Esophagus muscularis mucosa (tissue), 4 donors: Measurements from ENCODE around the gene DDX47. TPM values are rescaled to one million over a fixed set of nuclear protein-coding genes. Genes with fewer than 3 reads are reported as not detected.
"Not testable (repeated sequence)": the region's sequence is repeated elsewhere in the genome, so short reads cannot be mapped to it uniquely, and the experiment has no call there.

Experiments used
- DNase-seq: peaks from one replicate; pipeline ENCODE4 v3.0.0-alpha.2; 2017; ENCODE audit errors: extremely low spot score
- H3K27ac ChIP-seq, 4 donors: fragments of 200-600 bp; sonication (generic); replicated peaks in 1 of 4; 1 replicate in 3 of 4; 2 replicates in 1 of 4; pipeline ENCODE4 v1.5.1; 2016 to 2019; ENCODE audit warnings: mild to moderate bottlenecking in 1 of 4
- H3K27me3 ChIP-seq, 4 donors: fragments of 200-600 bp; sonication (generic); one replicate each; pipeline versions ENCODE4 v1.5.1 to v1.6.0; 2016 to 2019
- H3K36me3 ChIP-seq, 4 donors: fragments of 200-600 bp; sonication (generic); one replicate each; pipeline ENCODE4 v1.5.1; 2016 to 2019
- H3K4me1 ChIP-seq, 4 donors: fragments of 200-600 bp; sonication (generic); one replicate each; pipeline ENCODE4 v1.5.1; 2016 to 2019
- H3K4me3 ChIP-seq, 4 donors: fragments of 200-600 bp; sonication (generic); 1 replicate in 2 of 4; 2 replicates in 2 of 4; pipeline ENCODE4 v1.5.1; 2016 to 2019; ENCODE audit warnings: mild to moderate bottlenecking in 4 of 4, moderate library complexity in 1 of 4
- H3K9me3 ChIP-seq, 4 donors: fragments of 200-600 bp; sonication (generic); 1 replicate in 3 of 4; 2 replicates in 1 of 4; pipeline ENCODE4 v1.5.1; 2016 to 2019
- EP300 ChIP-seq: sonication (generic); formaldehyde crosslinking; IDR thresholded peaks from one replicate; pipeline ENCODE4 v1.6.1; 2017; ENCODE audit warnings: antibody characterized with exemption
- POLR2A ChIP-seq: fragments of 450-650 bp; IDR thresholded peaks from one replicate; pipeline ENCODE4 v1.6.1; 2017; ENCODE audit warnings: antibody characterized with exemption, moderate library complexity, mild to moderate bottlenecking, low read depth
- POLR2AphosphoS5 ChIP-seq, 2 donors: sonication (generic); formaldehyde crosslinking; IDR thresholded peaks; one replicate each; pipeline ENCODE4 v1.6.1; 2017; ENCODE audit warnings: antibody characterized with exemption in 2 of 2
- WGBS: methylation state at CpG from one replicate; pipeline ENCODE4 v1.1.5; 2018; 5-methylcytosine and 5-hydroxymethylcytosine counted together
- intact Hi-C: fragments of 100-400 bp; cut with DNase I; formaldehyde crosslinking; loops from one replicate; pipeline ENCODE4 v1.15.1; 2023
- total RNA-seq, 4 donors: library from RNA; depleted of rRNA; stranded (reverse); fragments of >200 nt; gene quantifications; one replicate each; pipeline versions ENCODE4 v1.1.0 to v1.2.1, GENCODE V29; 2016
- TF ChIP-seq, protein P1 (sequence below), 3 experiments: fragments of 200-600 bp in 2 of 3; fragments of 450-650 bp in 1 of 3; sonication (generic) in 2 of 3; IDR thresholded peaks; one replicate each; pipeline ENCODE4 v1.5.1; 2017 to 2019; ENCODE audit warnings: antibody characterized with exemption in 3 of 3, mild to moderate bottlenecking in 2 of 3, moderate library complexity in 1 of 3

DDX47 gene
- total RNA-seq, 4 donors from 2014 or later = 37.1 to 67.1 (median 53.9) TPM

GRCh38 chr12:12798480-12798879, 14.7 kb upstream of the DDX47 start:
- 93% methylated on average over 1 of the region's 1 CpG for WGBS
- peaks cover 3 to 14% (median 8%) of the 10 kb centered on the region in 4 donors for H3K4me1 ChIP-seq
- TF ChIP-seq EP300 (no peak), POLR2A (no peak), POLR2AphosphoS5 (IDR thresholded peaks at IDR 0.05) (no peak)
- TF ChIP-seq, protein P1, sequence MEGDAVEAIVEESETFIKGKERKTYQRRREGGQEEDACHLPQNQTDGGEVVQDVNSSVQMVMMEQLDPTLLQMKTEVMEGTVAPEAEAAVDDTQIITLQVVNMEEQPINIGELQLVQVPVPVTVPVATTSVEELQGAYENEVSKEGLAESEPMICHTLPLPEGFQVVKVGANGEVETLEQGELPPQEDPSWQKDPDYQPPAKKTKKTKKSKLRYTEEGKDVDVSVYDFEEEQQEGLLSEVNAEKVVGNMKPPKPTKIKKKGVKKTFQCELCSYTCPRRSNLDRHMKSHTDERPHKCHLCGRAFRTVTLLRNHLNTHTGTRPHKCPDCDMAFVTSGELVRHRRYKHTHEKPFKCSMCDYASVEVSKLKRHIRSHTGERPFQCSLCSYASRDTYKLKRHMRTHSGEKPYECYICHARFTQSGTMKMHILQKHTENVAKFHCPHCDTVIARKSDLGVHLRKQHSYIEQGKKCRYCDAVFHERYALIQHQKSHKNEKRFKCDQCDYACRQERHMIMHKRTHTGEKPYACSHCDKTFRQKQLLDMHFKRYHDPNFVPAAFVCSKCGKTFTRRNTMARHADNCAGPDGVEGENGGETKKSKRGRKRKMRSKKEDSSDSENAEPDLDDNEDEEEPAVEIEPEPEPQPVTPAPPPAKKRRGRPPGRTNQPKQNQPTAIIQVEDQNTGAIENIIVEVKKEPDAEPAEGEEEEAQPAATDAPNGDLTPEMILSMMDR (IDR thresholded peaks at IDR 0.05) = no peak

DNA sequence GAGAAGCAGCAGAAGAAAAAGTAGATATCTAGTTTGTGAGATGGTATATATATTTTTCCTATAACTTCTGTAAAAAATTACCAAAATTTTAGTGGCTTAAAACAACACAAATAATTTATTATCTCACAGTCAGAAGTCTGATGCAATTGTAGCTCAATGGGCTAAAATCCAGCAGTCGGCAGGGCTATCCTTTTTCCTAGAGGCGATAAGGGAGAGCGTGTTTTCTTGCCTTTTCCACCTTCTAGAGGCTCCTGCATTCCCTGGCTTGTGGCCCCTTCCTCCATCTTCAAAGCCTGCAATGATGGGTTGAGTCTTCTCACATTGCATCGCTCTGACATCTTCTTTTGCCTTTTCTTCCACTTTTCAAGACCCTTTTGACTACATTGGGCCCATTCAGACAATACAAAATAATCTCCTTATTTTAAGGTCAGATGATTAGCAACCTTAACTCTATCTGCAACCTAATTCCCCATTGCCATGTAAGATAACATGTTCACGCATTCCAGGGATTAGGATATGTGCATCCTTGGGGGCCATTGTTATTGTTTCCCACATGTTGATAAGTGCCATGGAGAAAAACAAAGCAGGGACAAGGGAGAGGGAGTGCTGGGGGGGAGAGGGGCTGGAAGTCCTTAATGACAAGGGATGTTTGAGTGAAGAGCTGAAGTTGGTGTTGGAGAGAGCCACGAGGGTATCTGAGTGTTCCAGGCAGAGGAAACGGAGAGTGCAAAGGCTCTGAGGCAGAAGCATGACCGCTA, 13.8 kb upstream of the DDX47 start:
- H3K4me3 ChIP-seq = no peak overlapping the region
- WGBS = 86% methylated on average over 8 of the region's 8 CpGs
- H3K36me3 ChIP-seq = no peaks in the 10 kb centered on the region
- H3K27ac ChIP-seq = no peak overlapping the region
- no peaks in the 10 kb centered on the region for H3K27me3 ChIP-seq
- peaks cover 3 to 23% (median 11%) of the 10 kb centered on the region in 4 donors for H3K4me1 ChIP-seq
- intact Hi-C loops = loop anchor here (10.0 kb wide), 1 partner anchor 185 kb away; no protein-coding TSS in a partner anchor
- no peaks in the 10 kb centered on the region for H3K9me3 ChIP-seq
- no peak for DNase-seq
- TF ChIP-seq POLR2A = no peak
- TF ChIP-seq, protein P1 (IDR thresholded peaks at IDR 0.05) = no peak
- TF ChIP-seq EP300 = no peak
- no peak for TF ChIP-seq POLR2AphosphoS5 (IDR thresholded peaks at IDR 0.05)

More at GRCh38 chr12:12798480-12798879, 14.7 kb upstream of the DDX47 start:
- Histone ChIP-seq H3K4me3 (no peak overlapping the region), H3K27ac (no peak overlapping the region), H3K27me3 (no peaks in the 10 kb centered on the region), H3K9me3 (no peaks in the 10 kb centered on the region), H3K36me3 (no peaks in the 10 kb centered on the region)
- intact Hi-C loops = loop anchor here (10.0 kb wide), 1 partner anchor 186 kb away; no protein-coding TSS in a partner anchor
- DNase-seq = no peak

GRCh38 chr12:12800406-12801180, 12.6 kb upstream of the DDX47 start:
- H3K4me1 ChIP-seq = peaks cover 3 to 25% (median 11%) of the 10 kb centered on the region in 4 donors
- H3K27ac ChIP-seq = no peak overlapping the region
- no peak for DNase-seq
- TF ChIP-seq POLR2A (no peak), EP300 (no peak), POLR2AphosphoS5 (IDR thresholded peaks at IDR 0.05) (no peak)
- TF ChIP-seq, protein P1 (IDR thresholded peaks at IDR 0.05) = no peak
- intact Hi-C loops = no loop called here
- no peaks in the 10 kb centered on the region for H3K27me3 ChIP-seq
- WGBS = 83% methylated on average over 9 of the region's 9 CpGs
- no peaks in the 10 kb centered on the region for H3K9me3 ChIP-seq
- no peak overlapping the region for H3K4me3 ChIP-seq
- no peaks in the 10 kb centered on the region for H3K36me3 ChIP-seq

GRCh38 chr12:12801656-12802055, 11.5 kb upstream of the DDX47 start:
- H3K27me3 ChIP-seq, H3K4me3 ChIP-seq, H3K9me3 ChIP-seq, intact Hi-C loops, DNase-seq, H3K27ac ChIP-seq, H3K36me3 ChIP-seq: not testable (repeated sequence)
- WGBS = 92% methylated on average over 4 of the region's 4 CpGs
- peaks cover 3 to 19% (median 11%) of the 10 kb centered on the region in 4 donors for H3K4me1 ChIP-seq

- H3K9me3 ChIP-seq = no peaks in the 10 kb centered on the region
Measured at GRCh38 chr12:12803186-12803585, 10.0 kb upstream of the DDX47 start.

More at GRCh38 chr12:12803186-12803585, 10.0 kb upstream of the DDX47 start:
- Histone ChIP-seq H3K27ac (peak overlapping the region in 3 of 4 donors; percentile 16 to 27 (median 20)), H3K4me3 (no peak overlapping the region), H3K4me1 (peaks cover 8 to 31% (median 20%) of the 10 kb centered on the region in 4 donors), H3K27me3 (no peaks in the 10 kb centered on the region), H3K36me3 (no peaks in the 10 kb centered on the region)
- DNase-seq = no peak
- intact Hi-C loops = no loop called here
- TF ChIP-seq EP300 (no peak), POLR2A (no peak), POLR2AphosphoS5 (IDR thresholded peaks at IDR 0.05) (peak; percentile 65 to 86)
- TF ChIP-seq, protein P1 (IDR thresholded peaks at IDR 0.05) = no peak
- no CpG with 5 or more reads among the region's 2 CpGs for WGBS
